ENCODE results near the gene LMX1A.
A peak's percentile ranks its signal among the peaks of the same experiment; 100 is the strongest.

The LMX1A gene

GRCh38 chr1:165354739-165355138 lies 1.8 kb downstream of the LMX1A start:
- ATAC-seq, result no peak; the same call in 2 of the 3 replicates
- TF ChIP-seq ESRRG (CRISPR knock-in tag; IDR thresholded peaks at IDR 0.05) (no peak), ZFP3 (CRISPR knock-in tag; IDR thresholded peaks at IDR 0.05) (no peak), TCF4 (CRISPR knock-in tag; IDR thresholded peaks at IDR 0.05; ENCODE audit: borderline replicate concordance) (no peak), BACH2 (CRISPR knock-in tag; IDR thresholded peaks at IDR 0.05; ENCODE audit: borderline replicate concordance) (no peak), GLIS3 (CRISPR knock-in tag; IDR thresholded peaks at IDR 0.05) (no peak), ZNF8 (CRISPR knock-in tag; IDR thresholded peaks at IDR 0.05) (no peak), ZFP30 (CRISPR knock-in tag; IDR thresholded peaks at IDR 0.05) (no peak), TSHZ2 (CRISPR knock-in tag; IDR thresholded peaks at IDR 0.05) (no peak)

GRCh38 chr1:165353731-165354671 lies 2.5 kb downstream of the LMX1A start:
- ATAC-seq, result peak; percentile 29

GRCh38 chr1:165352442-165353293 lies 3.8 kb downstream of the LMX1A start:
- ATAC-seq, result no peak

More at GRCh38 chr1:165353731-165354671, 2.5 kb downstream of the LMX1A start:
- no peak for TF ChIP-seq PPARA (CRISPR knock-in tag; IDR thresholded peaks at IDR 0.05; ENCODE audit: borderline replicate concordance)
- TF ChIP-seq ZNF8 (CRISPR knock-in tag; IDR thresholded peaks at IDR 0.05), result no peak
- no peak for TF ChIP-seq OSR1 (CRISPR knock-in tag; IDR thresholded peaks at IDR 0.05)
- no peak for TF ChIP-seq ZFP3 (CRISPR knock-in tag; IDR thresholded peaks at IDR 0.05)
- no peak for TF ChIP-seq ARNTL (CRISPR knock-in tag; IDR thresholded peaks at IDR 0.05; ENCODE audit: borderline replicate concordance, low read depth)
- no peak for TF ChIP-seq TSHZ2 (CRISPR knock-in tag; IDR thresholded peaks at IDR 0.05)

More at GRCh38 chr1:165352442-165353293, 3.8 kb downstream of the LMX1A start:
- TF ChIP-seq ZNF565 (CRISPR knock-in tag; conservative IDR thresholded peaks at IDR 0.05; ENCODE audit: low read depth) (no peak), SNAI2 (CRISPR knock-in tag; IDR thresholded peaks at IDR 0.05) (no peak), ZNF8 (CRISPR knock-in tag; IDR thresholded peaks at IDR 0.05) (no peak), PPARA (CRISPR knock-in tag; IDR thresholded peaks at IDR 0.05; ENCODE audit: borderline replicate concordance) (no peak), BACH2 (CRISPR knock-in tag; IDR thresholded peaks at IDR 0.05; ENCODE audit: borderline replicate concordance) (no peak), POU6F1 (CRISPR knock-in tag; IDR thresholded peaks at IDR 0.05; ENCODE audit: borderline replicate concordance, low read depth) (no peak), ZFP3 (CRISPR knock-in tag; IDR thresholded peaks at IDR 0.05) (no peak), CSRNP3 (CRISPR knock-in tag; IDR thresholded peaks at IDR 0.05) (no peak), ARNTL (CRISPR knock-in tag; IDR thresholded peaks at IDR 0.05; ENCODE audit: borderline replicate concordance, low read depth) (no peak)
